Measurements from ENCODE around the gene MAN2C1.
A peak's percentile ranks its signal among the peaks of the same experiment; 100 is the strongest.

The MAN2C1 gene

DNA sequence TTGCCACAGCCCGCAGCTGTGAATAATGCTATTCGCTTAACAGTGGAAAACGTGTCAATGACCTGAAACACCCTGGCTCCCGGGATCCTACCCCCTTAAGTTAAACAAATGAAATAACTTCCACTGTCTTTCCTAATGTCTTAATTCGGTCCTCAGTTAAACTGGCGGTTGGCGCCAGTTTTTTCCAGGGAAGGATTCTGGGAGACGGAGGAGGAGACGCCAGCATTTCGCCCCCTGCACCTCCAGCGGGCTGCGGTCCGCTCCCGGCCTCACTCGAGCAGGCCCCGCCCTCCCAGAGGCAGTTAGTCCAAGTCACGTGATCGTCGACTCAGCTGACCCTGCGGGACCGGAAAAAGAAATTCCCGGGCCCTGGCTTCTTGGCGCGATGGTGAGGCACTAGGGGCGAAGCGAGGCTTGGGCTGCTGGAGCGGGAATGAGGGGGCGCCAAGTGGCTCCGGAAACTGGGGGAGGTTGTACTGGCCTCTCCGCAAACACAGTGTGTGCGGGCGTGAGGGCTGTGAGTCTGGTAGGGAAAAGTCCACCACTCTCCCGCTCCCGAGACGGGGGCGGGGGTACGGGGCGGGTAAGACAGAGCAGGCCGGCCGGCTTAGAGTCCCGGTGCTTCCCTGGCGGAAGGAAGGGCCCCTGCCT lies 32.6 kb downstream of the MAN2C1 start, which contains the start of gene COMMD4 (continued):
- TF ChIP-seq, protein P1, sequence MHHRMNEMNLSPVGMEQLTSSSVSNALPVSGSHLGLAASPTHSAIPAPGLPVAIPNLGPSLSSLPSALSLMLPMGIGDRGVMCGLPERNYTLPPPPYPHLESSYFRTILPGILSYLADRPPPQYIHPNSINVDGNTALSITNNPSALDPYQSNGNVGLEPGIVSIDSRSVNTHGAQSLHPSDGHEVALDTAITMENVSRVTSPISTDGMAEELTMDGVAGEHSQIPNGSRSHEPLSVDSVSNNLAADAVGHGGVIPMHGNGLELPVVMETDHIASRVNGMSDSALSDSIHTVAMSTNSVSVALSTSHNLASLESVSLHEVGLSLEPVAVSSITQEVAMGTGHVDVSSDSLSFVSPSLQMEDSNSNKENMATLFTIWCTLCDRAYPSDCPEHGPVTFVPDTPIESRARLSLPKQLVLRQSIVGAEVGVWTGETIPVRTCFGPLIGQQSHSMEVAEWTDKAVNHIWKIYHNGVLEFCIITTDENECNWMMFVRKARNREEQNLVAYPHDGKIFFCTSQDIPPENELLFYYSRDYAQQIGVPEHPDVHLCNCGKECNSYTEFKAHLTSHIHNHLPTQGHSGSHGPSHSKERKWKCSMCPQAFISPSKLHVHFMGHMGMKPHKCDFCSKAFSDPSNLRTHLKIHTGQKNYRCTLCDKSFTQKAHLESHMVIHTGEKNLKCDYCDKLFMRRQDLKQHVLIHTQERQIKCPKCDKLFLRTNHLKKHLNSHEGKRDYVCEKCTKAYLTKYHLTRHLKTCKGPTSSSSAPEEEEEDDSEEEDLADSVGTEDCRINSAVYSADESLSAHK (tag by site-specific recombination; IDR thresholded peaks at IDR 0.05): 0 out of 2 replicates have a peak, but pooled peaks have one; percentile 37
- TF ChIP-seq ZNF350 (tag by site-specific recombination; IDR thresholded peaks at IDR 0.05) (no peak), ZNF16 (tag by site-specific recombination; IDR thresholded peaks at IDR 0.05; ENCODE audit: low read depth) (no peak), ZNF366 (tag by site-specific recombination; conservative IDR thresholded peaks at IDR 0.05) (peak; percentile 20; the same call in 1 of the 2 replicates), INSM2 (tag by site-specific recombination; IDR thresholded peaks at IDR 0.05) (peak; percentile 90), SP2 (tag by site-specific recombination; IDR thresholded peaks at IDR 0.05) (peak; percentile 84), ZNF121 (tag by site-specific recombination; IDR thresholded peaks at IDR 0.05) (no peak), GFI1B (tag by site-specific recombination; IDR thresholded peaks at IDR 0.05) (no peak), ZNF621 (tag by site-specific recombination; IDR thresholded peaks at IDR 0.05) (no peak), ZNF776 (tag by site-specific recombination; IDR thresholded peaks at IDR 0.05; ENCODE audit: borderline replicate concordance) (no peak), GLIS2 (tag by site-specific recombination; IDR thresholded peaks at IDR 0.05) (peak; percentile 69; the same call in 1 of the 2 replicates), ZNF26 (tag by site-specific recombination; IDR thresholded peaks at IDR 0.05) (no peak), ZNF837 (tag by site-specific recombination; IDR thresholded peaks at IDR 0.05) (no peak), ZNF530 (tag by site-specific recombination; IDR thresholded peaks at IDR 0.05; ENCODE audit: low read depth) (no peak)

DNA sequence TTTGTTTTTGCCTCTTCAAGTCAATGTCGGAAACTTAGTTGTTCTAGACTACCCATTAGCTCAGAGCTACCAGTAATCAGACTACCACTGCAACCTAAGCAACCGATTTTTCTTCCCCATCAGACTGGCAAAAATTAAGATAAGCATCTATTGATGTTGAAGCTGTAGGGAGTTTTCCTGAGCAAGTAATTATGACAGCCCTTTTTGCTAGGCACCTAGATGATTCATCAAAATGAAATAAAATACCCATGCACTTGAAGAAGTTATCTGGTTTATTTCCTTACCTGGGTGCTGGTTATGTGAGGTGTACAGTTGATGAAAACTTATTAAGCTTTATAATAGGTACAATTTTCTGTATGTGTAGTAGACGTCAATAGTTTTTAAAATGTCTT lies 33.1 kb downstream of the MAN2C1 start:
- peaks cover 6% of the 10 kb centered on the region; the same call in 1 of the 2 replicates for H3K4me1 ChIP-seq (ENCODE audit: control insufficient read depth, insufficient read depth, low read length)
- H3K36me3 ChIP-seq (ENCODE audit: control insufficient read depth in 2 of 2, insufficient read depth in 1 of 2, low read length in 2 of 2): peaks cover under 1 to 20% of the 10 kb centered on the region in 2 experiments; a peak in 2 of 3 replicates
- ChIA-PET CTCF (interaction anchor here (0.7 to 2.0 kb wide), 4 partner anchors 9 to 565 kb away, joined by 3 to 8 read pairs (median 6); partner anchors contain the start of gene MAN2C1), POLR2A (interaction anchor here (0.6 to 3.0 kb wide), 7 partner anchors 12 to 581 kb away, joined by 3 to 15 read pairs (median 4); partner anchors contain the start of genes C15orf39, MAN2C1 and SIN3A)
- no peak for TF ChIP-seq ZNF747 (tag by site-specific recombination; IDR thresholded peaks at IDR 0.05)
- no peak for TF ChIP-seq ZNF610 (tag by site-specific recombination; IDR thresholded peaks at IDR 0.05; ENCODE audit: borderline replicate concordance)
- TF ChIP-seq ZFP41 (tag by site-specific recombination; IDR thresholded peaks at IDR 0.05; ENCODE audit: borderline replicate concordance): no peak
- no peak for TF ChIP-seq KLF16 (tag by site-specific recombination; IDR thresholded peaks at IDR 0.05)
- TF ChIP-seq ZNF10 (tag by site-specific recombination; IDR thresholded peaks at IDR 0.05): 0 out of 2 replicates have a peak, but pooled peaks have one; percentile 6
- TF ChIP-seq ZNF664 (tag by site-specific recombination; IDR thresholded peaks at IDR 0.05): peak; percentile 72; the same call in 1 of the 2 replicates
- no peak for TF ChIP-seq ZNF394 (tag by site-specific recombination; IDR thresholded peaks at IDR 0.05; ENCODE audit: borderline replicate concordance)
- no peak for TF ChIP-seq ZNF830 (tag by site-specific recombination; IDR thresholded peaks at IDR 0.05; ENCODE audit: low read depth)
- TF ChIP-seq ZNF514 (tag by site-specific recombination; IDR thresholded peaks at IDR 0.05): no peak
- TF ChIP-seq ZNF530 (tag by site-specific recombination; IDR thresholded peaks at IDR 0.05; ENCODE audit: low read depth): no peak
- TF ChIP-seq YY2 (tag by site-specific recombination; IDR thresholded peaks at IDR 0.05): no peak
- no peak for TF ChIP-seq ZNF423 (tag by site-specific recombination; IDR thresholded peaks at IDR 0.05)
- TF ChIP-seq ZIC2 (tag by site-specific recombination; IDR thresholded peaks at IDR 0.05): no peak
- TF ChIP-seq IKZF3 (tag by site-specific recombination; IDR thresholded peaks at IDR 0.05): no peak
- peak; percentile 37; the same call in 1 of the 2 replicates for TF ChIP-seq WT1 (tag by site-specific recombination; IDR thresholded peaks at IDR 0.05)
- no peak for TF ChIP-seq ZNF654 (tag by site-specific recombination; IDR thresholded peaks at IDR 0.05; ENCODE audit: low read depth)
- TF ChIP-seq, protein P2, sequence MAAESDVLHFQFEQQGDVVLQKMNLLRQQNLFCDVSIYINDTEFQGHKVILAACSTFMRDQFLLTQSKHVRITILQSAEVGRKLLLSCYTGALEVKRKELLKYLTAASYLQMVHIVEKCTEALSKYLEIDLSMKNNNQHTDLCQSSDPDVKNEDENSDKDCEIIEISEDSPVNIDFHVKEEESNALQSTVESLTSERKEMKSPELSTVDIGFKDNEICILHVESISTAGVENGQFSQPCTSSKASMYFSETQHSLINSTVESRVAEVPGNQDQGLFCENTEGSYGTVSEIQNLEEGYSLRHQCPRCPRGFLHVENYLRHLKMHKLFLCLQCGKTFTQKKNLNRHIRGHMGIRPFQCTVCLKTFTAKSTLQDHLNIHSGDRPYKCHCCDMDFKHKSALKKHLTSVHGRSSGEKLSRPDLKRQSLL (tag by site-specific recombination; IDR thresholded peaks at IDR 0.05): no peak
- no peak for TF ChIP-seq ZNF596 (tag by site-specific recombination; IDR thresholded peaks at IDR 0.05)
- peak overlapping the region; percentile 87 for H3K4me3 ChIP-seq (ENCODE audit: low read depth, low read length)
- no peaks in the 10 kb centered on the region for H3K9me3 ChIP-seq (ENCODE audit: control insufficient read depth, insufficient read depth, low read depth, low read length)
- H3K27ac ChIP-seq (ENCODE audit: extremely low read depth, low read depth, low read length): peak overlapping the region; percentile 14; the same call in 1 of the 2 replicates
